Tibial nerve (tissue), 4 donors: ENCODE results near the gene TP53RK.

ENCODE experiments used
- EP300 ChIP-seq, 2 donors: sonication (generic); formaldehyde crosslinking; IDR thresholded peaks; one replicate each; pipeline ENCODE4 v1.6.1; 2017; ENCODE audit warnings: antibody characterized with exemption in 2 of 2, mild to moderate bottlenecking in 1 of 2
- POLR2A ChIP-seq, 2 donors: fragments of 450-650 bp; IDR thresholded peaks; one replicate each; pipeline ENCODE4 v1.6.1; 2017; ENCODE audit warnings: antibody characterized with exemption in 2 of 2, mild to moderate bottlenecking in 2 of 2, moderate library complexity in 2 of 2
- TF ChIP-seq, protein P1 (sequence below), 5 experiments: fragments of 200-600 bp in 3 of 5; fragments of 450-650 bp in 2 of 5; sonication (generic) in 3 of 5; IDR thresholded peaks; one replicate each; pipeline ENCODE4 v1.5.1; 2016 to 2019; ENCODE audit warnings: antibody characterized with exemption in 5 of 5, mild to moderate bottlenecking in 3 of 5, moderate library complexity in 2 of 5

DNA sequence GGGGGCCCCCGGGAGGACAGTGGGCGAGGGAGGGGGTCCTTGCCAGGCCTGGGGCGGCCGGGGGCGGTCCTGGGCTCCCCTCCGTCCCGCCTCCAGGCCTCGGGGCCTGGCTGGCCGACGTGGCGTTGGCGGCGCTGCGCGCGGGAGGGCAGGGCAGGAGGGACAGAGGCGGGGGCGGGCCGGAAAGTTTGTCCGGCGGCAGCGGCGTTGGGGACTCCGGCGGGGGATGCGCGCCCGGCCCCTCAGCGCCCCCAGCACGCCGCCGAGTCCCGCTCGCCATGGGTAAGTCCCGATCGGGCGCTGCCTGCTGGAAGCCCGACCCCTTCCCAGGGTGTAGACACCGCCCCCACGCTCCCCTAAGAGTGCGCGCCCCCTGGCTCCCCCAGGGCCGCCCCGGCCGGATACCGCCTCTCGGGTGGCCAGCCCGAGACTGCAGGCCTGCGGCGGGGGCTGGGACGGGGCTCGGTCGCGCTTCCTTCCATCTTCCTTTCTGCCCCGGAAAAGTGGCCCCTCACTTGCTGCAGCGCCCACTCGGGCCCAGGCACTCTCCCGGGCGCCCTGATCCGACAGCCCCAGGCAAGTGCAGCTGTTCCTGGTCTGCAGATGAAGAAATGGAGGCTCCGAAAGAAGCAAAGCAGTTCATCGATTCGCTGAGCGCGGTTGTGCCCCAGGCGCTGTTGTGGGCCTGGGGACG is 20.4 kb upstream of the TP53RK start, which contains the start of gene SLC2A10:
- TF ChIP-seq, protein P1, sequence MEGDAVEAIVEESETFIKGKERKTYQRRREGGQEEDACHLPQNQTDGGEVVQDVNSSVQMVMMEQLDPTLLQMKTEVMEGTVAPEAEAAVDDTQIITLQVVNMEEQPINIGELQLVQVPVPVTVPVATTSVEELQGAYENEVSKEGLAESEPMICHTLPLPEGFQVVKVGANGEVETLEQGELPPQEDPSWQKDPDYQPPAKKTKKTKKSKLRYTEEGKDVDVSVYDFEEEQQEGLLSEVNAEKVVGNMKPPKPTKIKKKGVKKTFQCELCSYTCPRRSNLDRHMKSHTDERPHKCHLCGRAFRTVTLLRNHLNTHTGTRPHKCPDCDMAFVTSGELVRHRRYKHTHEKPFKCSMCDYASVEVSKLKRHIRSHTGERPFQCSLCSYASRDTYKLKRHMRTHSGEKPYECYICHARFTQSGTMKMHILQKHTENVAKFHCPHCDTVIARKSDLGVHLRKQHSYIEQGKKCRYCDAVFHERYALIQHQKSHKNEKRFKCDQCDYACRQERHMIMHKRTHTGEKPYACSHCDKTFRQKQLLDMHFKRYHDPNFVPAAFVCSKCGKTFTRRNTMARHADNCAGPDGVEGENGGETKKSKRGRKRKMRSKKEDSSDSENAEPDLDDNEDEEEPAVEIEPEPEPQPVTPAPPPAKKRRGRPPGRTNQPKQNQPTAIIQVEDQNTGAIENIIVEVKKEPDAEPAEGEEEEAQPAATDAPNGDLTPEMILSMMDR (IDR thresholded peaks at IDR 0.05) = peak in 2 of 5 experiments; percentile 13 to 33
- peak in 1 of 2 donors; percentile 24 for TF ChIP-seq POLR2A (IDR thresholded peaks at IDR 0.05)
- peak in 1 of 2 donors; percentile 36 for TF ChIP-seq EP300 (IDR thresholded peaks at IDR 0.05)
